ENCODE data around the gene EPHA6.
"Not testable (repeated sequence)": the region's sequence is repeated elsewhere in the genome, so short reads cannot be mapped to it uniquely, and the experiment has no call there.

Gene EPHA6

GRCh38 chr3:97464035-97464434 is 649.6 kb downstream of the EPHA6 start:
- Histone ChIP-seq H3K36me3 (ENCODE audit: control insufficient read depth in 2 of 2, insufficient read depth in 2 of 2, low read length in 2 of 2) (no peaks in the 10 kb centered on the region), H3K9ac (ENCODE audit: low read depth in 1 of 2, low read length in 2 of 2) (no peak overlapping the region), H3K9me3 (ENCODE audit: control insufficient read depth in 2 of 2, low read length in 2 of 2) (no peaks in the 10 kb centered on the region), H3K4me3 (ENCODE audit: low read length in 2 of 2) (no peak overlapping the region), H3K27me3 (ENCODE audit: control insufficient read depth in 2 of 2, insufficient read depth in 2 of 2, low read length in 2 of 2) (no peaks in the 10 kb centered on the region), H3K4me1 (ENCODE audit: control insufficient read depth in 2 of 2, insufficient read depth in 2 of 2, low read length in 2 of 2) (no peaks in the 10 kb centered on the region), H3K27ac (ENCODE audit: low read depth in 2 of 2, low read length in 2 of 2) (no peak overlapping the region)

- no peaks in the 10 kb centered on the region for H3K36me3 ChIP-seq (ENCODE audit: control insufficient read depth in 2 of 2, insufficient read depth in 2 of 2, low read length in 2 of 2)
- H3K4me1 ChIP-seq (ENCODE audit: control insufficient read depth in 2 of 2, insufficient read depth in 2 of 2, low read length in 2 of 2): no peaks in the 10 kb centered on the region
- no peak overlapping the region for H3K9ac ChIP-seq (ENCODE audit: low read depth in 1 of 2, low read length in 2 of 2)
- H3K4me3 ChIP-seq (ENCODE audit: low read length in 2 of 2): no peak overlapping the region
- no peaks in the 10 kb centered on the region for H3K27me3 ChIP-seq (ENCODE audit: control insufficient read depth in 2 of 2, insufficient read depth in 2 of 2, low read length in 2 of 2)
- no peak overlapping the region for H3K27ac ChIP-seq (ENCODE audit: low read depth in 2 of 2, low read length in 2 of 2)
- H3K9me3 ChIP-seq (ENCODE audit: control insufficient read depth in 2 of 2, low read length in 2 of 2): no peaks in the 10 kb centered on the region
Measured at GRCh38 chr3:97470481-97470880, 656.1 kb downstream of the EPHA6 start.

- Histone ChIP-seq H3K27ac (ENCODE audit: low read depth in 2 of 2, low read length in 2 of 2) (no peak overlapping the region), H3K4me1 (ENCODE audit: control insufficient read depth in 2 of 2, insufficient read depth in 2 of 2, low read length in 2 of 2) (no peaks in the 10 kb centered on the region), H3K9ac (ENCODE audit: low read depth in 1 of 2, low read length in 2 of 2) (no peak overlapping the region)
Measured at GRCh38 chr3:97479740-97480139, 665.3 kb downstream of the EPHA6 start.

GRCh38 chr3:97480696-97481289 is 666.4 kb downstream of the EPHA6 start:
- not testable (repeated sequence) for H3K9me3 ChIP-seq (ENCODE audit: control insufficient read depth in 2 of 2, low read length in 2 of 2); H3K36me3 ChIP-seq (ENCODE audit: control insufficient read depth in 2 of 2, insufficient read depth in 2 of 2, low read length in 2 of 2); H3K27me3 ChIP-seq (ENCODE audit: control insufficient read depth in 2 of 2, insufficient read depth in 2 of 2, low read length in 2 of 2); H3K4me3 ChIP-seq (ENCODE audit: low read length in 2 of 2); H3K9ac ChIP-seq (ENCODE audit: low read depth in 1 of 2, low read length in 2 of 2); H3K27ac ChIP-seq (ENCODE audit: low read depth in 2 of 2, low read length in 2 of 2); H3K4me1 ChIP-seq (ENCODE audit: control insufficient read depth in 2 of 2, insufficient read depth in 2 of 2, low read length in 2 of 2)

More at GRCh38 chr3:97479740-97480139, 665.3 kb downstream of the EPHA6 start:
- Histone ChIP-seq H3K9me3 (ENCODE audit: control insufficient read depth in 2 of 2, low read length in 2 of 2) (no peaks in the 10 kb centered on the region), H3K27me3 (ENCODE audit: control insufficient read depth in 2 of 2, insufficient read depth in 2 of 2, low read length in 2 of 2) (no peaks in the 10 kb centered on the region), H3K4me3 (ENCODE audit: low read length in 2 of 2) (no peak overlapping the region), H3K36me3 (ENCODE audit: control insufficient read depth in 2 of 2, insufficient read depth in 2 of 2, low read length in 2 of 2) (no peaks in the 10 kb centered on the region)

- H3K4me1 ChIP-seq (ENCODE audit: control insufficient read depth in 2 of 2, insufficient read depth in 2 of 2, low read length in 2 of 2): no peaks in the 10 kb centered on the region
- no peak overlapping the region for H3K9ac ChIP-seq (ENCODE audit: low read depth in 1 of 2, low read length in 2 of 2)
- no peaks in the 10 kb centered on the region for H3K36me3 ChIP-seq (ENCODE audit: control insufficient read depth in 2 of 2, insufficient read depth in 2 of 2, low read length in 2 of 2)
- no peaks in the 10 kb centered on the region for H3K9me3 ChIP-seq (ENCODE audit: control insufficient read depth in 2 of 2, low read length in 2 of 2)
- H3K27ac ChIP-seq (ENCODE audit: low read depth in 2 of 2, low read length in 2 of 2): no peak overlapping the region
- H3K27me3 ChIP-seq (ENCODE audit: control insufficient read depth in 2 of 2, insufficient read depth in 2 of 2, low read length in 2 of 2): no peaks in the 10 kb centered on the region
- H3K4me3 ChIP-seq (ENCODE audit: low read length in 2 of 2): no peak overlapping the region
Measured at GRCh38 chr3:97481416-97481815, 667.0 kb downstream of the EPHA6 start.

- Histone ChIP-seq H3K4me3 (ENCODE audit: low read length in 2 of 2) (no peak overlapping the region), H3K9ac (ENCODE audit: low read depth in 1 of 2, low read length in 2 of 2) (no peak overlapping the region), H3K4me1 (ENCODE audit: control insufficient read depth in 2 of 2, insufficient read depth in 2 of 2, low read length in 2 of 2) (no peaks in the 10 kb centered on the region), H3K27me3 (ENCODE audit: control insufficient read depth in 2 of 2, insufficient read depth in 2 of 2, low read length in 2 of 2) (no peaks in the 10 kb centered on the region), H3K36me3 (ENCODE audit: control insufficient read depth in 2 of 2, insufficient read depth in 2 of 2, low read length in 2 of 2) (no peaks in the 10 kb centered on the region), H3K27ac (ENCODE audit: low read depth in 2 of 2, low read length in 2 of 2) (no peak overlapping the region), H3K9me3 (ENCODE audit: control insufficient read depth in 2 of 2, low read length in 2 of 2) (no peaks in the 10 kb centered on the region)
Measured at GRCh38 chr3:97485206-97485605, 670.8 kb downstream of the EPHA6 start.

- Histone ChIP-seq H3K27me3 (ENCODE audit: control insufficient read depth in 2 of 2, insufficient read depth in 2 of 2, low read length in 2 of 2) (no peaks in the 10 kb centered on the region), H3K9me3 (ENCODE audit: control insufficient read depth in 2 of 2, low read length in 2 of 2) (no peaks in the 10 kb centered on the region), H3K4me3 (ENCODE audit: low read length in 2 of 2) (no peak overlapping the region), H3K9ac (ENCODE audit: low read depth in 1 of 2, low read length in 2 of 2) (no peak overlapping the region), H3K4me1 (ENCODE audit: control insufficient read depth in 2 of 2, insufficient read depth in 2 of 2, low read length in 2 of 2) (no peaks in the 10 kb centered on the region), H3K36me3 (ENCODE audit: control insufficient read depth in 2 of 2, insufficient read depth in 2 of 2, low read length in 2 of 2) (no peaks in the 10 kb centered on the region), H3K27ac (ENCODE audit: low read depth in 2 of 2, low read length in 2 of 2) (no peak overlapping the region)
Measured at GRCh38 chr3:97487587-97487986, 673.2 kb downstream of the EPHA6 start.

- Histone ChIP-seq H3K9ac (ENCODE audit: low read depth in 1 of 2, low read length in 2 of 2) (no peak overlapping the region), H3K4me3 (ENCODE audit: low read length in 2 of 2) (no peak overlapping the region), H3K36me3 (ENCODE audit: control insufficient read depth in 2 of 2, insufficient read depth in 2 of 2, low read length in 2 of 2) (no peaks in the 10 kb centered on the region), H3K27ac (ENCODE audit: low read depth in 2 of 2, low read length in 2 of 2) (no peak overlapping the region), H3K9me3 (ENCODE audit: control insufficient read depth in 2 of 2, low read length in 2 of 2) (no peaks in the 10 kb centered on the region), H3K4me1 (ENCODE audit: control insufficient read depth in 2 of 2, insufficient read depth in 2 of 2, low read length in 2 of 2) (no peaks in the 10 kb centered on the region), H3K27me3 (ENCODE audit: control insufficient read depth in 2 of 2, insufficient read depth in 2 of 2, low read length in 2 of 2) (no peaks in the 10 kb centered on the region)
Measured at GRCh38 chr3:97488741-97489140, 674.3 kb downstream of the EPHA6 start.

- Histone ChIP-seq H3K9me3 (ENCODE audit: control insufficient read depth in 2 of 2, low read length in 2 of 2) (no peaks in the 10 kb centered on the region), H3K9ac (ENCODE audit: low read depth in 1 of 2, low read length in 2 of 2) (no peak overlapping the region), H3K27me3 (ENCODE audit: control insufficient read depth in 2 of 2, insufficient read depth in 2 of 2, low read length in 2 of 2) (no peaks in the 10 kb centered on the region), H3K36me3 (ENCODE audit: control insufficient read depth in 2 of 2, insufficient read depth in 2 of 2, low read length in 2 of 2) (no peaks in the 10 kb centered on the region), H3K4me1 (ENCODE audit: control insufficient read depth in 2 of 2, insufficient read depth in 2 of 2, low read length in 2 of 2) (no peaks in the 10 kb centered on the region), H3K27ac (ENCODE audit: low read depth in 2 of 2, low read length in 2 of 2) (no peak overlapping the region), H3K4me3 (ENCODE audit: low read length in 2 of 2) (no peak overlapping the region)
Measured at GRCh38 chr3:97495896-97496295, 681.5 kb downstream of the EPHA6 start.

- no peaks in the 10 kb centered on the region for H3K27me3 ChIP-seq (ENCODE audit: control insufficient read depth in 2 of 2, insufficient read depth in 2 of 2, low read length in 2 of 2)
- no peak overlapping the region for H3K9ac ChIP-seq (ENCODE audit: low read depth in 1 of 2, low read length in 2 of 2)
- no peak overlapping the region for H3K27ac ChIP-seq (ENCODE audit: low read depth in 2 of 2, low read length in 2 of 2)
- no peaks in the 10 kb centered on the region for H3K9me3 ChIP-seq (ENCODE audit: control insufficient read depth in 2 of 2, low read length in 2 of 2)
- H3K4me1 ChIP-seq (ENCODE audit: control insufficient read depth in 2 of 2, insufficient read depth in 2 of 2, low read length in 2 of 2): no peaks in the 10 kb centered on the region
- H3K4me3 ChIP-seq (ENCODE audit: low read length in 2 of 2): no peak overlapping the region
- H3K36me3 ChIP-seq (ENCODE audit: control insufficient read depth in 2 of 2, insufficient read depth in 2 of 2, low read length in 2 of 2): no peaks in the 10 kb centered on the region
Measured at GRCh38 chr3:97497138-97497537, 682.7 kb downstream of the EPHA6 start.

GRCh38 chr3:97504463-97504862 is 690.1 kb downstream of the EPHA6 start:
- Histone ChIP-seq H3K9ac (ENCODE audit: low read depth in 1 of 2, low read length in 2 of 2) (no peak overlapping the region), H3K27ac (ENCODE audit: low read depth in 2 of 2, low read length in 2 of 2) (no peak overlapping the region), H3K9me3 (ENCODE audit: control insufficient read depth in 2 of 2, low read length in 2 of 2) (peaks cover 0 to 4% of the 10 kb centered on the region in 2 donors), H3K27me3 (ENCODE audit: control insufficient read depth in 2 of 2, insufficient read depth in 2 of 2, low read length in 2 of 2) (no peaks in the 10 kb centered on the region), H3K36me3 (ENCODE audit: control insufficient read depth in 2 of 2, insufficient read depth in 2 of 2, low read length in 2 of 2) (no peaks in the 10 kb centered on the region), H3K4me3 (ENCODE audit: low read length in 2 of 2) (no peak overlapping the region), H3K4me1 (ENCODE audit: control insufficient read depth in 2 of 2, insufficient read depth in 2 of 2, low read length in 2 of 2) (no peaks in the 10 kb centered on the region)
